ENCODE measurements around the gene ZBTB17. TPM values are rescaled to one million over a fixed set of nuclear protein-coding genes. Genes with fewer than 3 reads are reported as not detected.
"Not testable (repeated sequence)": the region's sequence is repeated elsewhere in the genome, so short reads cannot be mapped to it uniquely, and the experiment has no call there.

The ZBTB17 gene
- total RNA-seq, result 100 to 1,000 TPM in 1 of 2 donors, 10 to 100 TPM in 1; 62.0 to 135 TPM

DNA sequence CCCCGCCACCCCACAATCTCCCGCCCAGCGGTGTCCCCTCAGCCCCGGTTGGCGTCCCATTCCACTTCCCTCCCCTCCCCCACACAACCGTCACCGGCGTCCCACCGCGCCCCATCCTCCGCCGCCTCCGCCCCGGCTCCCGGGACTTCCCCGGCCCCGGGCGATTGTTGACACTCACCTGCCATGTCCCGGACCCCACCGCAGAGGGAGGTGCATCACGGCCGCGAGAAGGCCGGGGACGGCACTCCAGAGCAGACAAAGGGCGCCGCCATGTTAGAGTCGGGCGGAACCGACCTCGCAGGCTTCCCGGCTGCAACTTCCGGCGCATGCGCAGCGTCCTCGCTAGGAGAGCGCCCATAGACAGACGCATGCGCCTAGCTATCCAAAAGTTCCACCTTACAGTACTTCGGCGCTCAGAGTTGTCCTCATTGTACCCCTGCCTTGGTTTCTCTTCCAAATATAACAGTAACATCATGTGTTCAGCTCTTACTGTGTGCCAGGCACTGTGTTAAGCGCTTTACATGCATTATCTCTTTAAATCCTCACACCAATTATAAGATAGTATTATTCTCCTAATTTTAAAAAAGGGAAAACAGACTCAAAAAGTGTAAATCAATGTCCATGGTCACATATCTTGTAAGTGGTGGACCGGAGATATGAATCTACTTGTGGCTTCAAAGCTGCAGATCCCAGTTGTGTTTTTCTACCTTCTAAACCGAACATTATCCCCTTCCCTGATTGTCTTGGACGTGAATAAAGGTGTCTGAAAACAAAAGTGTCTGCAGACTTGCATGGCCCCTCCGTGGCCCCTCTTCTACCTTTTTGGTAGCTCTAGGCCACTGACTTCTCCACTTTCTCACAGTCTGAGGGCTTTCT, at the start of gene ZBTB17:
Gene ZBTB17 (minus strand): TSS at position 297 of the 876 bp plus-strand sequence. CDS start 27,606 bp downstream, outside the sequence.
- ATAC-seq (replicated peaks), result peak; percentile 83
- peaks cover 34% of the 10 kb centered on the region for H3K4me1 Mint-ChIP-seq
- peaks cover 35% of the 10 kb centered on the region for H3K36me3 Mint-ChIP-seq (ENCODE audit: low read depth)
- peak within 1 kb of the TSS; percentile 94 for H3K4me3 Mint-ChIP-seq
- no peaks in the 10 kb centered on the region for H3K27me3 Mint-ChIP-seq
- H3K9me3 Mint-ChIP-seq, result no peaks in the 10 kb centered on the region
- H3K27ac Mint-ChIP-seq, result peak within 1 kb of the TSS; percentile 96

DNA sequence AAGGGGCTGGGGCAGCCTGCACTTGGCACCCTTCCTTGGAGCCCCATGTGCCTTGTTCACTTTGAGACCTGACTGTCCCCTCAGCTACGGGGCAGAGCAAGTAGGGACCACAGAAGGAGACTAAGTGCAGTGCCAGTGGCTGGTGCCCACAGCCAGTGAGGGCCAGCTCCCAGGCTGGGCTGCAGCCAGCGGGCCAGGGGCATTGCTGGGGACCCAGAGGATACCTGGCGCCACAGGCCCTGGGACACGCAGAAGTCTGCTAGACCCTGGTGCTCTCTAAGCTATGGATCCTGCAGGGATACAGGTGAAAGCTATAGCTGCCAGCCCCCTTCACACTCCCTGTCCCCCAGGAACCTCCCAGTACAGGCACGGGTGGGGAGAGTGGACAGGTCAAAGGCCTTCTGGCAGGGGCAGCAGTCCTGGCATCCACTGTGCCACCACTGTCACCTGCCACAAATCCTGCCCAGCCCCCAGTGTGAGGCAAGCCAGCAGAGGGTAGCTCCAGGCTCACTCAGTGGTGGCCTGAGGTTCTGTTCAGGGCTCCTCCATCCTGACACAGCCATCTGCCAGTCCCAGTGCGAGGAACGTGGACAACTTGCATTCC, 47.3 kb upstream of the ZBTB17 start:
- Mint-ChIP-seq H3K36me3 (ENCODE audit: low read depth) (no peaks in the 10 kb centered on the region), H3K9me3 (no peaks in the 10 kb centered on the region), H3K27ac (no peak overlapping the region), H3K4me1 (no peaks in the 10 kb centered on the region), H3K4me3 (no peak overlapping the region), H3K27me3 (peaks cover 4% of the 10 kb centered on the region)
- ATAC-seq (replicated peaks), result no peak

DNA sequence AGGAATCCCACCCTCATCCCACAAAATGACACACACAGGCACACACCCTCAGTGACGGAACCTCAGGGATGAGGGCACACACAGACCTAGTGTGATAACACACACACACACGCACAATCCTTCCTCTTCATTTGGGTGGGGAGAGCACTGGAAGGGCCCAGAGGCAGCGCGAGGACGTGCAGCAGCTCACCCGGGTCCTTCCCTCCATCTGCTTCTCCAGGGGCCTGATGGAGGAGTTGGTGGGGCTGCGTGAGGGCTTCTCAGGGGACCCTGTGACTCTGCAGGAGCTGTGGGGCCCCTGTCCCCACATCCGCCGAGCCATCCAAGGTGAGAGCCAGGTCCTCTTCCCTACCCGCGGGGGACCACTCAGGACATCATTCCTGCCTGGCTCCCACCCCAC, 46.5 kb upstream of the ZBTB17 start:
- Mint-ChIP-seq H3K27ac (no peak overlapping the region), H3K4me1 (no peaks in the 10 kb centered on the region), H3K27me3 (peaks cover 3% of the 10 kb centered on the region), H3K36me3 (ENCODE audit: low read depth) (no peaks in the 10 kb centered on the region), H3K4me3 (no peak overlapping the region), H3K9me3 (no peaks in the 10 kb centered on the region)
- no peak for ATAC-seq (replicated peaks)

DNA sequence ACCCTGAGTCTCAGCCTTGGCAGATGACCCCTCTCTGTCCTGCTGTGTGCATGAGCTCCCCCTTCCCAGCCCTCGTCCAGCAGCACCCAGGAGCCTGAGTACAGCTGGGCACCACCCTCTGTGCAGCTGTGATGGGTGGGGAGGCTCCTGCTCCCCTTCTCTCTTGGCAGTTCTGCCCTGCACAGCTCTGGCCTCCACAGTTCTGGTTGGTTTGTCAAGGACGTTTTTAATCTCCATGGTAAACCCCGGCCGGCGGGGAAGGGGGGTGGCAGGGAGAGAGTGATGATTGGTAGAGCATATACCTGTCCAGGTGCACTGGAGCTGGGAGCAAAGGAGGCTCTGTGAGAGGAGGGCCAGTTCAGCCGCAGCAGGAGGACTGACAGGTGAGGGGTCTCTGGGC, 45.8 kb upstream of the ZBTB17 start, which contains the start of gene CLCNKA:
Gene CLCNKA (plus strand): TSS at position 356 of the 400 bp plus-strand sequence. CDS start 584 bp downstream, outside the sequence.
- H3K27ac Mint-ChIP-seq, result no peak within 1 kb of the TSS
- no peaks in the 10 kb centered on the region for H3K4me1 Mint-ChIP-seq
- no peak for ATAC-seq (replicated peaks)
- H3K4me3 Mint-ChIP-seq, result no peak within 1 kb of the TSS
- no peaks in the 10 kb centered on the region for H3K9me3 Mint-ChIP-seq
- peaks cover 3% of the 10 kb centered on the region for H3K27me3 Mint-ChIP-seq
- no peaks in the 10 kb centered on the region for H3K36me3 Mint-ChIP-seq (ENCODE audit: low read depth)

DNA sequence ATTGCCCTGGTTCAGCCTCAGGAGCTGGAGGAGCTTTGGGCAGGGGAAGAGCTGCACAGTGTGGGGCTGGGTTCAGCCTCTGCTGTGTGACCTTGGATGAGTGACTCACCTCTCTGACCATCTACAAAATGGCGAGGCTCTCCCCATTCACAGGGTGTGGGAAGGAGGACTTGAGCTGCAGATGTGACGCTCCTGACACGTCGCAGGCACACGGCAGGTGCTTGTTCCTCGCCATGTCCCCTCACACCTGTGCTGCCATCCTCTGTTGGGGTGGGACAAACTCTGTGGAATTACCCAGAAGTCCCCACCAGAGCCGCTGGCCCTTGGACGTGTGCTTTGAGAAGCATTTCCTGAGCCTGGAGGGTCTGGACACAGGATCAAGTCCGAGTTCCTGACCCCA, 45.0 kb upstream of the ZBTB17 start:
- H3K4me1 Mint-ChIP-seq; H3K27me3 Mint-ChIP-seq; H3K36me3 Mint-ChIP-seq (ENCODE audit: low read depth); H3K4me3 Mint-ChIP-seq; H3K9me3 Mint-ChIP-seq; H3K27ac Mint-ChIP-seq: not testable (repeated sequence)
- ATAC-seq (replicated peaks), result peak; percentile 19

DNA sequence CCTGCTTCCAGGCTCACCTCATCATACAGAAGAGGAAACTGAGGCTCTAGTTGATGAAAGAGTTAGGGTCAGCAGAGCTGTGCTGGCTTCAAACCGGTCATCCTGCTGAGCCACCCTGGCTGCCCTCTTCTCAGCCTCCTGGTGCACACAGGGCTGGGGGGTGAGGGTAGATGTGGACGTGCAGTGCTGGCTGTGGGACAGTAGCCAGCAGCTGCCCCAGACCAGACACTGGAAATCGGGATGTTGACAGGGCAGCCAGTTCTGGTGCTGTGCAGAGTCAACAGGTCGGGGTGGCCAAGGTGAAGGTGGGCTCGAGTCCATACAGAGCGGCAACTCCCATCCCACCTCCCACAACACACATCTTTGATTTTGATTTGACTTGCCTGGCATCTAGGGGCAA, 44.4 kb upstream of the ZBTB17 start:
- H3K4me3 Mint-ChIP-seq, result no peak overlapping the region
- no peak for ATAC-seq (replicated peaks)
- H3K36me3 Mint-ChIP-seq (ENCODE audit: low read depth), result no peaks in the 10 kb centered on the region
- H3K9me3 Mint-ChIP-seq, result no peaks in the 10 kb centered on the region
- peaks cover 4% of the 10 kb centered on the region for H3K27me3 Mint-ChIP-seq
- H3K27ac Mint-ChIP-seq, result no peak overlapping the region
- H3K4me1 Mint-ChIP-seq, result no peaks in the 10 kb centered on the region

DNA sequence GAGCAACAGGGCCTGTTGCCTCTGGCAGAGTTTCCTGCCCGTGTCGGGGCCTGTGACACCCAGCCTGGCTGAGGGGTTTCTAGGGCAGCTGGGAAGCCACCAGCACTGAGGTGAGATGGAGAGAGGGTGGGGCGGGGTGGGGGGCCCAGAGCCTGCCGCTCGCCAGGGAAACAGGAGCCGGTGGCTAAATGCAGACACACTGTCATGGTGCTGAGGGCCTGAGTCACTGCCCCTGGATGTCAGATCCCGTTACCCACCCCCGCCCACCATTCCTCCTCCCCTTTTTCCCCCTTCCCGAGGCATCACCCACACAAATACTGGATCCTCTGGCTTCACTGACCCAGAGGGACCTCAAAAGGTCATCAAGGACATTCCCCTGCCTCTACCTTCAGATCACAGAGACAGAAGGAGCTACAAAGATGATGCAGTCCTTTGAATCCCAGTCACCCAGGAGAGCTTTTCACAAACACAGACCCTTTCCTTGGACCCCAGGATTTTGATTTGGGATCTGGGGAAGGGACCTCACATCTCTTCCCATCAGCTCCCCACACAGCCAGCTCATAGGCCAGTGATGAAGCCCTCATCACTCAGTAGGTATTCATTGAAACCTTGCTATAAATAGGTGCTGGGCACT, 43.9 kb upstream of the ZBTB17 start:
- no peak overlapping the region for H3K4me3 Mint-ChIP-seq
- no peaks in the 10 kb centered on the region for H3K9me3 Mint-ChIP-seq
- H3K27ac Mint-ChIP-seq, result peak overlapping the region; percentile 67
- no peaks in the 10 kb centered on the region for H3K36me3 Mint-ChIP-seq (ENCODE audit: low read depth)
- peaks cover 9% of the 10 kb centered on the region for H3K27me3 Mint-ChIP-seq
- ATAC-seq (replicated peaks), result no peak
- H3K4me1 Mint-ChIP-seq, result no peaks in the 10 kb centered on the region

DNA sequence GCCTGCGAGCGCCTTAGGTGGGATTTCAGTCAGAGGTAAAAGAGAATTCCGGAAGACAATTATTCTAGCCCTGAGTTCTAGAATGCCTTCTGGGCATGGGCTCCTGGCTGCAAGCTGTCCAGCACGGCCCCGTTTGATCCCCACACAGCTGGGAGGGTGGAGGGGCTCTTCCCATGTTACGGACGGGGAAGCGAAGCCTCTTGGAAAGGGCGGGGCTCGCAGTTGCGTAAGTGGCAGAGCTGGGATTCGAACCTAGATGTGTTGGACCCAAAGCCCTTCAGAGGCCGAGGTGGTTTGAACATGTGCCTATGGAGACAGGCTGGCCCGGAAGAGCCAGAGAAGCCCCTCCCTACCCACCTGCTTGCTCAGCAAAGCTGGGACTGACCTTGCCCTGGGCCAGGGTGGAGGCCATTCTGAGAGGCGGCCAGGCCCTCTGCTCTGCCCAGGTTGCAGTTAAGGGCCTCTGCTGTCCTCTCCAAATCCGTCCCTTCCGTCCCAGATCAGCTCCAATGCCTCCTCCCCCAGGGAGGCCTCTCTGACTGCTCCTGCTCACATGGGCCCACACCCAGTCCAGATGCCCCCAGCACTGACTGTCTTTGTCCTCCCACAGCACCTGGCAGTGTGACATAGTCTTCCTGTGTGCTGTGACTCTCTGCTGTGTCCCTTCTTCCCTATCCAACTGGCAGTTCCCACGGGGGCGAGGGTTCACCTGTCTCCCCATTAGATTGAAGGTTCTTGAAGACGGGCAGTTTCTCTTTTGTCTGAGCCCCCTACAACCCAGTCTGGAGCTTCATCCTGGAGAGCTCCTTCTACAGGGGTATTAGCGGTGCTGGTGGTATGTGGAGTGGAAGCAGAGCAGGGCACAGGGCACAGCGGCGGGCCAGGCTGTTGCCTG, 43.1 kb upstream of the ZBTB17 start:
- Mint-ChIP-seq H3K9me3 (no peaks in the 10 kb centered on the region), H3K36me3 (ENCODE audit: low read depth) (no peaks in the 10 kb centered on the region), H3K4me3 (no peak overlapping the region), H3K27me3 (peaks cover 15% of the 10 kb centered on the region), H3K27ac (peak overlapping the region; percentile 67), H3K4me1 (no peaks in the 10 kb centered on the region)
- ATAC-seq (replicated peaks), result no peak

DNA sequence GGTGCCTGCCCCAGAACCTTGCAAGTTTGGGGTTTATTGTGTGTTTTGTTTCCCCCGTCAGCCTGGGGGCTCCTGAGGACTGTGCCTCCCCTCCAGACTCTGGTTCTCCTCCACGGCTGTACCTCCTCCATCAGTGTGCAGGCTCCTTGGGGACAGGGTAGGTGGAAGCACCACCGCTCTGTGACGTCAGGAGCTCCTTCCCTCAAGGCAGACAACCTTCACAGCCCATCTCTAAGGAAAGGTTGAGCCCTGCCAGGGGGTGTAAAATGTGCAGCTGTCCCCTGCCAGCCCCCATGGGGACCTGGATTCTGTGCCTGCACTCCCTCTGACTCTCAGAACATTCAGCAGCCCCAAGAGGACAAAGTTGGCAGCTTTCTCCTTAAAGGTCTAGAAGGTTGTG, 42.4 kb upstream of the ZBTB17 start:
- peak overlapping the region; percentile 46 for H3K27ac Mint-ChIP-seq
- H3K36me3 Mint-ChIP-seq (ENCODE audit: low read depth), result no peaks in the 10 kb centered on the region
- no peaks in the 10 kb centered on the region for H3K4me1 Mint-ChIP-seq
- H3K27me3 Mint-ChIP-seq, result peaks cover 19% of the 10 kb centered on the region
- H3K4me3 Mint-ChIP-seq, result no peak overlapping the region
- no peaks in the 10 kb centered on the region for H3K9me3 Mint-ChIP-seq
- no peak for ATAC-seq (replicated peaks)

DNA sequence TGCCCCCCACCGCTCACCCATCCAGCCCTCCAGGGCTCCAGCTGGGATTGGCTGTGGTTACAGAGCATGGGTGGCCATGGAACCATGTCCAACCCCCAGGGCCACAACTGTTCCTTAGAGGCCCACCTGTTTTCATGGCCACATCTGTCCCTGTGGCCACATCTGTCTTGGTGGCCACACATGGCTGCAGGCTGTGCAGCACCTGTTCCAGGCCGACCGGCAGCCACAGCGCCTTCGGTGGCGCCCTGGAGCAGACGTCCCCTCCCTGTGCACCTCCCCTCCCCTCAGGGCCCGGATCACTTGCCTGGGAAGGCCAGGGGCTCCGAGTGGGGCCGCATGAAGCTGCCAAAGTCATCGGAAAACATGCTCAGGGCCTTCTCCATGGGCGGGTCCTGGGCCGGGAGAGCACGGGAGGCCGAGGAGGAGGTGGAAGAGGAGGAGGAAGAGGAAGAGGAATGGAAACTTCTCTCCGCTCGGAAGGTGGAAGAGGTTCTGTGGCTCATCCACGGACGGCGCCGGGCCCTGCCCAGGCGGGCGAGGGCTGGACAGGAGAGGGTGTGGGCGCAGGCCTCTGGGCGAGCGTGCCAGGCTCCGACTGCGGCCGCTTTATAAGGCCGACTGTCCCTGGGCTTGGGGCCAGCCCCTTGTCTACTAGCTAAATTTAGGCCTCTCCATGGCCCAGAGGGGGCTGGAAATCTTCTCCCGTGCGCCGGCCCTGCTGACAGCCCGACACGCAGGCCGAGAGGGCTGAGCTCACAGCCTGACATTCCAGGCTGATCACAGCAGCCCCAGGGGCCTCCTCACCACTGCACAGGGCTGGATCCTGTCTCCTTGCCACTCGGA, 41.8 kb upstream of the ZBTB17 start, which contains the start of gene HSPB7:
Gene HSPB7 (minus strand): TSS at position 583 of the 843 bp plus-strand sequence. CDS start 80 bp downstream, at position 503.
- Mint-ChIP-seq H3K4me3 (no peak within 1 kb of the TSS), H3K36me3 (ENCODE audit: low read depth) (no peaks in the 10 kb centered on the region), H3K9me3 (no peaks in the 10 kb centered on the region), H3K4me1 (no peaks in the 10 kb centered on the region), H3K27me3 (peaks cover 18% of the 10 kb centered on the region), H3K27ac (peak within 1 kb of the TSS; percentile 46)
- no peak for ATAC-seq (replicated peaks)

DNA sequence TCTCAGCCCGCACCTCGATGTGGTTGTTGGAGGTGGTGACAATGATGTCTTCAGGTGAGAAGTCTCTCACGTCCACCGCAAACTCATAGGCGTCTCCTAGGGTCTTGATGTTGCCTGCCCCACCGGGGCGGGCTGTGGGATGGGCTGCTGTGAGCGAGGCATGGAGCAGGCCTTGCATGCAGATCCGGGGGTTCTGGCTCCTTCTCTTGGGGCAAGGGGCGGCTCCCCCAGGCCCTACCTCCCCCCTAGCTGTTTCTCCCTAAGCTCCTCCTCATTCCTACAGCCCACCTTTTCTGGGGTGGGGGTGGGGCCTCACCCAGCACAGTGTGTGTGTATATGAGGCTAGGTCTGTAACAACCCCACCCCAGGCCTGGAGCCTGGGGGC, 41.2 kb upstream of the ZBTB17 start:
- ATAC-seq (replicated peaks), result no peak
- Mint-ChIP-seq H3K27ac (no peak overlapping the region), H3K36me3 (ENCODE audit: low read depth) (no peaks in the 10 kb centered on the region)

DNA sequence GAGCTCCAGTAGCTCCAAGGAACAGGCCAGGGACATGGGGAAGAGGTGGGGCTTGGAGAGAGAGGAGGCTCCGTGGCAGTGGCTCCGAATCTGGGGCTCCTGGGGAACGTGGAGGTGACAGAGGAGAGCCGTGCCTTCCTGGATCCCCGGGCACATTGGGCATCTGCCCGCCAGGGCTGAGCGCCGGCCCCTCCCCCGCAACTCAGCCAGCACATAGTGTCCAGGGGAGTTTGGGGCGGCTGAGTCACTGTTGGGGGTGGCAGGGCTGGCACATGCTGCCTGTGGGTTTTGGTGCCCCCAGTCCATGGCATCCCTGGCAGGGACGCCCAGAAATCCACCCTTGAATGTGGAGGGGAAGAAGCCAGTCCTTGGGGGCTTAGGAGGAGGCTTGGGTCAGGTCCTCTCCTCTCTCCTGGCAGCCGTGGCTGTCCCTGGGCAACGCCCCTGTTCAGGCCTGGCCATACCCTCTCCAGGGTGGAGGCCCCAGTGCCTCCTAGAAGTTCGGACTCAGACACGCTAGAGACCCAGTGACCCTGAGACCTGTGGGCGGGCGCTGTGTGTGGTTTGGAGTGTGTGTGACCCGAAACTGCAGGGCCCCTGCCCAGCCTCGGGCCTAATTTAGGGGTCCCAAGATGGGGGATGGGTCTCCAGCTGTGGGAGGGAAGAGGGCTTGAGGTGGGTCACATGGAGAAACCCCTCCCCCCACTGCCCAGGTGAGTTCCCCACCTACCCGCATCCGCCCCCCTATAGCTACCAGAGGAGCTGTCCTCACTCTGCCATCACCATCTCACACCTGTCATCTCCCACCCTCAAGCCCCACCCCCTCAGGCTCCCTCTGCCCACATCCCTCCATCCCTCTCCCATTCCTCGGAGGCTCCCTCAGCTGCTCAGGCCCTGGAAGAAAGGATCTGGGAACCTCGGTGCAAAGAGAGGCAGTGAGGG, 40.3 kb upstream of the ZBTB17 start:
- Mint-ChIP-seq H3K27me3 (peaks cover 18% of the 10 kb centered on the region), H3K4me3 (no peak overlapping the region), H3K36me3 (ENCODE audit: low read depth) (no peaks in the 10 kb centered on the region), H3K4me1 (no peaks in the 10 kb centered on the region), H3K27ac (no peak overlapping the region), H3K9me3 (no peaks in the 10 kb centered on the region)
- ATAC-seq (replicated peaks), result no peak

More for the DNA sequence above, 41.2 kb upstream of the ZBTB17 start:
- Mint-ChIP-seq H3K9me3 (no peaks in the 10 kb centered on the region), H3K4me1 (no peaks in the 10 kb centered on the region), H3K27me3 (peaks cover 18% of the 10 kb centered on the region), H3K4me3 (no peak overlapping the region)
